Activated CD4-positive, alpha-beta T cell treated with anti-CD3 and anti-CD28 coated beads, Interleukin-2, Interleukin-4, amounts not matched to agents 100 ng/mL and 50 ng/mL, durations not matched to agents 16 hours and 8 hours (primary cell): ENCODE measurements around the gene PRPF38A.

Source experiments
- DNase-seq: peaks from one replicate; pipeline ENCODE4 v3.0.0-alpha.2; 2020; ENCODE audit warnings: low spot score

The PRPF38A gene

GRCh38 chr1:52399629-52400028, 4.8 kb upstream of the PRPF38A start:
- DNase-seq: no peak

- DNase-seq: no peak
These were observed 4.3 kb upstream of the PRPF38A start for GRCh38 chr1:52400131-52400530.

- DNase-seq: no peak
These were observed 1.6 kb upstream of the PRPF38A start for GRCh38 chr1:52402860-52403240.

GRCh38 chr1:52403566-52404115, 761 bp upstream of the PRPF38A start:
- peak; percentile 65 for DNase-seq

GRCh38 chr1:52404975-52405338, 555 bp downstream of the PRPF38A start:
- no peak for DNase-seq

GRCh38 chr1:52413410-52413989, 9.1 kb downstream of the PRPF38A start:
- no peak for DNase-seq

GRCh38 chr1:52414942-52415341, 10.5 kb downstream of the PRPF38A start:
- DNase-seq: no peak

GRCh38 chr1:52416811-52417210, 12.4 kb downstream of the PRPF38A start:
- DNase-seq: no peak

GRCh38 chr1:52420713-52421112, 16.3 kb downstream of the PRPF38A start:
- DNase-seq: no peak

- DNase-seq: no peak
These were observed 18.7 kb downstream of the PRPF38A start for GRCh38 chr1:52423055-52423454.

- DNase-seq: peak; percentile 76
These were observed 19.4 kb downstream of the PRPF38A start for GRCh38 chr1:52423771-52424170.

GRCh38 chr1:52424231-52424636, 19.8 kb downstream of the PRPF38A start:
- DNase-seq: peak; percentile 39

- no peak for DNase-seq
These were observed 20.4 kb downstream of the PRPF38A start for GRCh38 chr1:52424813-52425212.

GRCh38 chr1:52426371-52426770, 22.0 kb downstream of the PRPF38A start:
- DNase-seq: no peak

GRCh38 chr1:52427152-52427551, 22.8 kb downstream of the PRPF38A start:
- DNase-seq: no peak

- no peak for DNase-seq
These were observed 28.4 kb downstream of the PRPF38A start for GRCh38 chr1:52432807-52433206.

GRCh38 chr1:52435211-52435610, 30.8 kb downstream of the PRPF38A start:
- DNase-seq: no peak

- DNase-seq: no peak
These were observed 31.2 kb downstream of the PRPF38A start for GRCh38 chr1:52435650-52436049.

- no peak for DNase-seq
These were observed 32.4 kb downstream of the PRPF38A start for GRCh38 chr1:52436817-52437216.

- DNase-seq: no peak
These were observed 35.6 kb downstream of the PRPF38A start for GRCh38 chr1:52439976-52440375.

- no peak for DNase-seq
These were observed 40.1 kb downstream of the PRPF38A start for GRCh38 chr1:52444463-52444862.

- no peak for DNase-seq
These were observed 49.7 kb downstream of the PRPF38A start for GRCh38 chr1:52454127-52454526.

- no peak for DNase-seq
These were observed 50.4 kb downstream of the PRPF38A start for GRCh38 chr1:52454779-52455178.

GRCh38 chr1:52455686-52456085, 51.3 kb downstream of the PRPF38A start:
- no peak for DNase-seq
